Neural cell (in vitro differentiated cells): ENCODE measurements around the gene CYP1A1. TPM values are rescaled to one million over a fixed set of nuclear protein-coding genes. Genes with fewer than 3 reads are reported as not detected.

Experiments
- H2AFZ ChIP-seq: fragments of 200-600, 300-800 bp; sonication (generic), shearing (Covaris generic); 2 replicates; pipeline ENCODE4 v1.6.0; 2014; ENCODE audit warnings: low read depth, mild to moderate bottlenecking, antibody characterized with exemption, low read length, moderate library complexity
- H3F3A ChIP-seq: fragments of 200-600 bp; shearing (Covaris generic); 2 replicates; pipeline ENCODE4 v1.6.1; 2016; ENCODE audit warnings: mild to moderate bottlenecking, moderate library complexity, mixed read lengths, antibody characterized with exemption, low read length; ENCODE audit not compliant: insufficient read depth, poor library complexity, severe bottlenecking
- H3K27ac ChIP-seq: fragments of 200-600, 300-800 bp; sonication (generic), shearing (Covaris generic); 2 replicates; pipeline ENCODE4 v1.5.1; 2014; ENCODE audit warnings: mild to moderate bottlenecking, low read length, moderate library complexity
- H3K27me3 ChIP-seq: fragments of 300-800, 200-600 bp; sonication (generic), shearing (Covaris generic); 2 replicates; pipeline ENCODE4 v1.6.0; 2014; ENCODE audit warnings: mild to moderate bottlenecking, low read depth, low read length, moderate library complexity; ENCODE audit not compliant: insufficient read depth
- H3K36me3 ChIP-seq: fragments of 300-800, 200-600 bp; sonication (generic), shearing (Covaris generic); 2 replicates; pipeline ENCODE4 v1.5.1; 2014; ENCODE audit warnings: mild to moderate bottlenecking, antibody characterized with exemption, low read length, moderate library complexity; ENCODE audit not compliant: insufficient read depth
- H3K4me2 ChIP-seq: fragments of 300-800, 200-600 bp; sonication (generic), shearing (Covaris generic); 2 replicates; pipeline ENCODE4 v1.6.0; 2014; ENCODE audit warnings: mild to moderate bottlenecking, low read length
- H3K4me3 ChIP-seq: fragments of 300-800, 200-600 bp; sonication (generic), shearing (Covaris generic); 2 replicates; pipeline ENCODE4 v1.5.1; 2014; ENCODE audit warnings: mild to moderate bottlenecking, low read length, moderate library complexity
- H3K79me2 ChIP-seq: fragments of 200-600 bp; shearing (Covaris generic); replicated peaks from 2 replicates; pipeline ENCODE4 v1.6.0; 2014; ENCODE audit warnings: mild to moderate bottlenecking, low read length, moderate library complexity; ENCODE audit not compliant: insufficient read depth
- H3K9ac ChIP-seq: fragments of 300-800, 200-600 bp; sonication (generic), shearing (Covaris generic); 2 replicates; pipeline ENCODE4 v1.6.1; 2016; ENCODE audit warnings: mild to moderate bottlenecking, low read length, mixed read lengths
- H3K9me2 ChIP-seq: fragments of 200-600 bp; shearing (Covaris generic); 2 replicates; pipeline ENCODE4 v1.6.1; 2016; ENCODE audit warnings: mild to moderate bottlenecking, low read length, mixed read lengths; ENCODE audit not compliant: insufficient read depth
- H3K9me3 ChIP-seq: fragments of 200-600, 300-800 bp; sonication (generic), shearing (Covaris generic); 2 replicates; pipeline ENCODE4 v1.6.1; 2016; ENCODE audit warnings: mild to moderate bottlenecking, mixed run types, low read length, moderate library complexity, mixed read lengths
- H4K20me1 ChIP-seq: fragments of 200-600 bp; shearing (Covaris generic); 2 replicates; pipeline ENCODE4 v1.6.1; 2016; ENCODE audit warnings: mild to moderate bottlenecking, mixed run types; ENCODE audit not compliant: insufficient read depth
- EP300 ChIP-seq: fragments of 450-650 bp; conservative IDR thresholded peaks from 2 replicates; pipeline ENCODE4 v1.6.1; 2014; ENCODE audit warnings: antibody characterized with exemption, mild to moderate bottlenecking, moderate library complexity; ENCODE audit not compliant: poor library complexity, severe bottlenecking
- RAD21 ChIP-seq: fragments of 450-650 bp; conservative IDR thresholded peaks from 2 replicates; pipeline ENCODE4 v1.6.1; 2014; ENCODE audit warnings: antibody characterized with exemption, mild to moderate bottlenecking, moderate library complexity
- SMC3 ChIP-seq: fragments of 450-650 bp; conservative IDR thresholded peaks from 2 replicates; pipeline ENCODE4 v1.6.1; 2014; ENCODE audit warnings: antibody characterized with exemption, mild to moderate bottlenecking, moderate library complexity; ENCODE audit not compliant: poor library complexity
- polyA plus RNA-seq: library from polyadenylated mRNA; depleted of rRNA; stranded (reverse); fragments of >200 nt; gene quantifications from 2 replicates; pipeline ENCODE4 v1.2.3, GENCODE V29; 2014
- TF ChIP-seq, protein P1 (sequence below): IDR thresholded peaks from 2 replicates; pipeline ENCODE4 v1.6.1; 2012; ENCODE audit warnings: borderline replicate concordance
- TF ChIP-seq, protein P2 (sequence below): fragments of 450-650 bp; IDR thresholded peaks from 2 replicates; pipeline ENCODE4 v1.5.1; 2014; ENCODE audit warnings: antibody characterized with exemption, mild to moderate bottlenecking, moderate library complexity; ENCODE audit not compliant: poor library complexity, severe bottlenecking

The CYP1A1 gene
- polyA plus RNA-seq, 1 donor from 2014 or later = 0.09 TPM

DNA sequence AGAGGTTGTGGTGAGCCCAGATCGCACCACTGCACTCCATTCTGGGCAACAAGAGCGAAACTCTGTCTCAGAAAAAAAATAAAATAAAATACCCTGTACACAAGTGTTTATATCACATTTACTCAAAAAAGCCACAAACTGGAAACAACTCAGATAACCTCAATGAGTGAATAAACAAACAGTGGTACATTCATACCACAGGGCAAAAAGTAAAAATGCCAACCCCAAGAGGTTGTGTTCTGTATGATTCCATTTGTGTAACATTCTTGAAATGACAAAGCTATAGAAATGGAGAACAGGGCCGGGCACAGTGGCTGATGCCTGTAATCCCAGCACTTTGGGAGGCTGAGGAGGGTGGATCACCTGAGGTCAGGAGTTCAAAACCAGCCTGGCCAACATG lies 42.4 kb downstream of the CYP1A1 start:
- H3K4me3 ChIP-seq = no peak overlapping the region
- no peaks in the 10 kb centered on the region for H3K9me2 ChIP-seq
- H2AFZ ChIP-seq = no peak overlapping the region
- no peaks in the 10 kb centered on the region for H3F3A ChIP-seq
- TF ChIP-seq, protein P1, sequence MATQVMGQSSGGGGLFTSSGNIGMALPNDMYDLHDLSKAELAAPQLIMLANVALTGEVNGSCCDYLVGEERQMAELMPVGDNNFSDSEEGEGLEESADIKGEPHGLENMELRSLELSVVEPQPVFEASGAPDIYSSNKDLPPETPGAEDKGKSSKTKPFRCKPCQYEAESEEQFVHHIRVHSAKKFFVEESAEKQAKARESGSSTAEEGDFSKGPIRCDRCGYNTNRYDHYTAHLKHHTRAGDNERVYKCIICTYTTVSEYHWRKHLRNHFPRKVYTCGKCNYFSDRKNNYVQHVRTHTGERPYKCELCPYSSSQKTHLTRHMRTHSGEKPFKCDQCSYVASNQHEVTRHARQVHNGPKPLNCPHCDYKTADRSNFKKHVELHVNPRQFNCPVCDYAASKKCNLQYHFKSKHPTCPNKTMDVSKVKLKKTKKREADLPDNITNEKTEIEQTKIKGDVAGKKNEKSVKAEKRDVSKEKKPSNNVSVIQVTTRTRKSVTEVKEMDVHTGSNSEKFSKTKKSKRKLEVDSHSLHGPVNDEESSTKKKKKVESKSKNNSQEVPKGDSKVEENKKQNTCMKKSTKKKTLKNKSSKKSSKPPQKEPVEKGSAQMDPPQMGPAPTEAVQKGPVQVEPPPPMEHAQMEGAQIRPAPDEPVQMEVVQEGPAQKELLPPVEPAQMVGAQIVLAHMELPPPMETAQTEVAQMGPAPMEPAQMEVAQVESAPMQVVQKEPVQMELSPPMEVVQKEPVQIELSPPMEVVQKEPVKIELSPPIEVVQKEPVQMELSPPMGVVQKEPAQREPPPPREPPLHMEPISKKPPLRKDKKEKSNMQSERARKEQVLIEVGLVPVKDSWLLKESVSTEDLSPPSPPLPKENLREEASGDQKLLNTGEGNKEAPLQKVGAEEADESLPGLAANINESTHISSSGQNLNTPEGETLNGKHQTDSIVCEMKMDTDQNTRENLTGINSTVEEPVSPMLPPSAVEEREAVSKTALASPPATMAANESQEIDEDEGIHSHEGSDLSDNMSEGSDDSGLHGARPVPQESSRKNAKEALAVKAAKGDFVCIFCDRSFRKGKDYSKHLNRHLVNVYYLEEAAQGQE = no peak
- no peaks in the 10 kb centered on the region for H4K20me1 ChIP-seq
- no peaks in the 10 kb centered on the region for H3K36me3 ChIP-seq
- no peaks in the 10 kb centered on the region for H3K27me3 ChIP-seq
- H3K4me2 ChIP-seq = no peak overlapping the region
- H3K79me2 ChIP-seq = peaks cover 15% of the 10 kb centered on the region
- H3K9me3 ChIP-seq = no peaks in the 10 kb centered on the region
- H3K27ac ChIP-seq = no peak overlapping the region
- H3K9ac ChIP-seq = no peak overlapping the region

DNA sequence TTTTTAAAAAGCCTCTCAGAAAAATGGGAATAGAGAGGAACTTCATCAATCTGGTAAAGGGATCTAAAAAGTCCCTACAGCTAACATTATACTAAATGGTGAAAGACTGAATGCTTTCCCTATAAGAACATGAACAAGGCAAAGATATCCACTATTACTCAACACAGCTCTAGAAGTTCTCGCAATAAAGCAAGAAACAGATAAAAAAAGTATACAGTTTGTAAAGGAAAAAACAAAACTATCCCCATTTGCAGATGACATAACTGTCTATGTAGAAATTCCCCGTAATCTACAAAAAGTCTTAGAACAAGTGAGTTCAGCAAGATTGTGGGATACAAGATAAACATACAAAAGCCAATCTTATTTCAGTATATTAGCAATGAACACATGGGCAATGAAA lies 44.9 kb downstream of the CYP1A1 start:
- no peaks in the 10 kb centered on the region for H3K36me3 ChIP-seq

DNA sequence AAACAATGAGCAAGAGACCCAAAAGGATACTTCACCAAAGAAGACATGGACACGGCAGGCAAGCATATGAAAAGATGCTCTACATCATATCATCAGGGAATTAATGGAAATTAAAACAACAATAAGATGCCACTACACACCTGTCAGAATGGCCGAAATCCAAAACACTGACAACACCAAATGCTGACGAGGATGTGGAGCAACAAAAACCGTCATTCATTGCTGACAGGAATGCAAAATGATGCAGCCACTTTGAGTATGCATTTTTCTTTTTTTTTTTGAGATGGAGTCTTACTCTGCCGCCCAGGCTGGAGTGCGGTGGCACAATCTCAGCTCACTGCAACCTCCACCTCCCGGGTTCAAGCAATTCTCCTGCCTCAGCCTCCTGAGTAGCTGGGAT lies 48.5 kb downstream of the CYP1A1 start:
- H3K4me3 ChIP-seq = no peak overlapping the region
- H3K36me3 ChIP-seq = no peaks in the 10 kb centered on the region
- no peak overlapping the region for H3K27ac ChIP-seq
- no peak overlapping the region for H3K9ac ChIP-seq
- H3K9me3 ChIP-seq = no peaks in the 10 kb centered on the region
- no peak overlapping the region for H3K4me2 ChIP-seq
- peaks cover 27% of the 10 kb centered on the region for H3K79me2 ChIP-seq
- no peaks in the 10 kb centered on the region for H3K27me3 ChIP-seq
- H4K20me1 ChIP-seq = no peaks in the 10 kb centered on the region
- no peak overlapping the region for H2AFZ ChIP-seq
- TF ChIP-seq SMC3 (no peak), RAD21 (no peak)
- TF ChIP-seq, protein P1 = no peak
- TF ChIP-seq, protein P2, sequence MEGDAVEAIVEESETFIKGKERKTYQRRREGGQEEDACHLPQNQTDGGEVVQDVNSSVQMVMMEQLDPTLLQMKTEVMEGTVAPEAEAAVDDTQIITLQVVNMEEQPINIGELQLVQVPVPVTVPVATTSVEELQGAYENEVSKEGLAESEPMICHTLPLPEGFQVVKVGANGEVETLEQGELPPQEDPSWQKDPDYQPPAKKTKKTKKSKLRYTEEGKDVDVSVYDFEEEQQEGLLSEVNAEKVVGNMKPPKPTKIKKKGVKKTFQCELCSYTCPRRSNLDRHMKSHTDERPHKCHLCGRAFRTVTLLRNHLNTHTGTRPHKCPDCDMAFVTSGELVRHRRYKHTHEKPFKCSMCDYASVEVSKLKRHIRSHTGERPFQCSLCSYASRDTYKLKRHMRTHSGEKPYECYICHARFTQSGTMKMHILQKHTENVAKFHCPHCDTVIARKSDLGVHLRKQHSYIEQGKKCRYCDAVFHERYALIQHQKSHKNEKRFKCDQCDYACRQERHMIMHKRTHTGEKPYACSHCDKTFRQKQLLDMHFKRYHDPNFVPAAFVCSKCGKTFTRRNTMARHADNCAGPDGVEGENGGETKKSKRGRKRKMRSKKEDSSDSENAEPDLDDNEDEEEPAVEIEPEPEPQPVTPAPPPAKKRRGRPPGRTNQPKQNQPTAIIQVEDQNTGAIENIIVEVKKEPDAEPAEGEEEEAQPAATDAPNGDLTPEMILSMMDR = no peak
- no peaks in the 10 kb centered on the region for H3K9me2 ChIP-seq
- H3F3A ChIP-seq = no peaks in the 10 kb centered on the region

More for the DNA sequence above, 44.9 kb downstream of the CYP1A1 start:
- Histone ChIP-seq H3K9me2 (no peaks in the 10 kb centered on the region), H3K79me2 (peaks cover 32% of the 10 kb centered on the region), H3K9me3 (no peaks in the 10 kb centered on the region), H3K9ac (no peak overlapping the region), H3F3A (no peaks in the 10 kb centered on the region), H3K4me2 (no peak overlapping the region), H2AFZ (no peak overlapping the region), H3K4me3 (no peak overlapping the region), H4K20me1 (no peaks in the 10 kb centered on the region), H3K27ac (no peak overlapping the region), H3K27me3 (no peaks in the 10 kb centered on the region)
- no peak for TF ChIP-seq EP300
